GM18505 (cell line): ENCODE results near the gene PLEKHG4B.

Experiments
- ATAC-seq: cut with Tn5 transposase; IDR thresholded peaks from one replicate; pipeline ENCODE4 v1.9.1; 2021; ENCODE audit not compliant: unreplicated experiment
- POLR2A ChIP-seq: IDR thresholded peaks from 4 replicates; pipeline ENCODE4 v1.6.1; 2011; ENCODE audit warnings: borderline replicate concordance; ENCODE audit not compliant: insufficient read depth, insufficient read length; ENCODE audit errors: extremely low read depth

The PLEKHG4B gene

GRCh38 chr5:145585-146323 is 53.8 kb downstream of the PLEKHG4B start:
- TF ChIP-seq POLR2A: no peak
- ATAC-seq: no peak

GRCh38 chr5:147751-148150 is 55.8 kb downstream of the PLEKHG4B start:
- no peak for TF ChIP-seq POLR2A
- ATAC-seq: no peak

GRCh38 chr5:149745-150485 is 57.9 kb downstream of the PLEKHG4B start:
- no peak for ATAC-seq
- TF ChIP-seq POLR2A: no peak

GRCh38 chr5:150746-151145 is 58.8 kb downstream of the PLEKHG4B start:
- ATAC-seq: no peak
- no peak for TF ChIP-seq POLR2A

GRCh38 chr5:152077-152476 is 60.1 kb downstream of the PLEKHG4B start:
- no peak for TF ChIP-seq POLR2A
- no peak for ATAC-seq

- no peak for ATAC-seq
- TF ChIP-seq POLR2A: no peak
Measured at GRCh38 chr5:153256-153655, 61.3 kb downstream of the PLEKHG4B start.

- no peak for ATAC-seq
- no peak for TF ChIP-seq POLR2A
Measured at GRCh38 chr5:154236-154635, 62.3 kb downstream of the PLEKHG4B start.

- ATAC-seq: no peak
- no peak for TF ChIP-seq POLR2A
Measured at GRCh38 chr5:154826-155225, 62.9 kb downstream of the PLEKHG4B start.

- no peak for TF ChIP-seq POLR2A
- ATAC-seq: no peak
Measured at GRCh38 chr5:155651-156410, 63.9 kb downstream of the PLEKHG4B start.

- ATAC-seq: no peak
- no peak for TF ChIP-seq POLR2A
Measured at GRCh38 chr5:156411-157072, 64.6 kb downstream of the PLEKHG4B start.

GRCh38 chr5:157126-157715 is 65.3 kb downstream of the PLEKHG4B start:
- no peak for ATAC-seq
- no peak for TF ChIP-seq POLR2A

GRCh38 chr5:157801-158200 is 65.8 kb downstream of the PLEKHG4B start:
- ATAC-seq: no peak
- TF ChIP-seq POLR2A: no peak
